ENCODE results near the gene LTO1.

The LTO1 gene

DNA sequence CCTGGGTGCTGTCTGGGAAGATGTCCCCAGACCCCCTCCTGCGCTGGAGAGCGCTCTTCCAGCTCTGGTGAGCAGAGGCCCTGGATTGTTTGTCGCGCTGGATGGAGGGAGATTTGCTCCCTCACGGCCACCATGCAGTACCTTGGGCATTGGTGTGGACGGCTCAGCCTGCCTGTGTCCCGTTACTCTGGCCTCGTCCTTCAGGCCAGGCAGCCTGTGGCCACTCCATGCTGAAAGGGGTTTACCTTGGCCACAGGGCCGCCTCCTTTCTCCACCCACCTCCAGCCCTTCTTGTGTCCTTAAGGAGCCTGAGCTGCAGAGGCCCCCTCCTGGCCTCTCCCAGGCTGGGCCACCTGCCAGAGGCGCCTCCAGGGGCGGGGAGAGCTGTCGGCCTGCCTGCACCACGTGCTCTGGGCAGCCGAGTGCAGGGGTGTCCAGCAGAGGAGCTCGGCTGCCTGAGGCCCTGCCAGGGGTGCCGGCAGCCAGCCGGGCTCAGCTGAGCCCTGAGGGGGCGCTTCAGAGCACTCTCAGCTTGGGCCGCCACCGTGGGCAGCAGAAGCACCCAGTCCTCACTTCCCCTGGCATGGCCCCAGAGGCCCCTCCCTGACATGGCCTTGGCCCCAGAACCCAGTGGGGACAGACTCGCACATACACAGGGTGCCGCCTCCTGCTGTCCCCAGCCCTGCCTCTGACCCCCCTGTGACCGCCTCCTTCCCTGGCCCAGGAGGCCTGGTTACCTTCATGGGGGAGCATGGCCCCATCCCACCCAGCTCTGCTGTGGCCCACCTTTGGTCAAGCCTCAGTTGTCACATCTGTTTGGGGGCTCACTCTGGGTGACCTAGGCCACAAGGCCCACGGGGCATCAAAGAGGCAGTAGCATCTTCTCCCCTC lies 30.8 kb downstream of the LTO1 start:
- DNase-seq, result no peak

DNA sequence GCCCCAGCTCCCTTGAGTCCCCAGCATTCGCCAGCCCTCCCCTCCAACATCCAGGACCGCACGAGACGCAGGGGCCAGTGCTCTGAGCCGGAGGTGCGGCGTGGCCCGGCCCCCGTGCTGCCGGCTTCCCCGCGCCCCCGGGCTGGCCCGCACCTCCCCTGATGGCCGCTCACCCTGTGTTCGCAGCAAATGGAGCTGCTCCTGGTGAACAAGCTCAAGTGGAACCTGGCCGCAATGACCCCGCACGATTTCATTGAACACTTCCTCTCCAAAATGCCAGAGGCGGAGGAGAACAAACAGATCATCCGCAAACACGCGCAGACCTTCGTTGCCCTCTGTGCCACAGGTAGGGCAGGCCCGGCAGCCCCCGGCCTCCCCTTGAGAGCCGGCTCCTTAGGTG lies 31.5 kb downstream of the LTO1 start:
- no peak for DNase-seq

DNA sequence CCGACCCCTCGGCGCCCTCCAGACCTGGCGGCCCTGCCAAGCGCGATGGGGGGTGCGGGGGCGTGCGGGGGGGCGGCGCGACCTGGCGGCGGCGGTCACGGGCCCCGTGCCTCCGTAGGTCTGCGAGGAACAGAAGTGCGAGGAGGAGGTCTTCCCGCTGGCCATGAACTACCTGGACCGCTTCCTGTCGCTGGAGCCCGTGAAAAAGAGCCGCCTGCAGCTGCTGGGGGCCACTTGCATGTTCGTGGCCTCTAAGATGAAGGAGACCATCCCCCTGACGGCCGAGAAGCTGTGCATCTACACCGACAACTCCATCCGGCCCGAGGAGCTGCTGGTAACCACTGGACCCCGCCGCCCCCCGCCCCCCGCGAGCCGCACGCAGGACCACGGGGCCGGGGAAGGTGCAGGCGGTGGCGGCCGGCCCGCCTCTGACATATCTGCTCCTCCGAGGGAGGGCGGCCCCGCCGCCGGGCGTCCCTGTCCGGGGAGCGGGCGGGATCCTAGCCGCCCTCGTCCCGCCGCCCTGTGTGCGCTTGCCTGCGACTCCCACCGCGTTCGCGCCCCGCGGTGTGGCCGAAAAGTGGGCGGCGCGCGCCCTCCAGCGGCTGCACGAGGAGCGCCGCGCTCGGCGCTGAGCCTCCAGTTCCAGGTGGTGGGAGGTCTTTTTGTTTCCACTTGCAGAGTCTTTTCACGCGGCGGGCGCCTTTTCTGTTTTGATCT lies 32.1 kb downstream of the LTO1 start:
- peak; percentile 53 to 64 (median 63) for DNase-seq

DNA sequence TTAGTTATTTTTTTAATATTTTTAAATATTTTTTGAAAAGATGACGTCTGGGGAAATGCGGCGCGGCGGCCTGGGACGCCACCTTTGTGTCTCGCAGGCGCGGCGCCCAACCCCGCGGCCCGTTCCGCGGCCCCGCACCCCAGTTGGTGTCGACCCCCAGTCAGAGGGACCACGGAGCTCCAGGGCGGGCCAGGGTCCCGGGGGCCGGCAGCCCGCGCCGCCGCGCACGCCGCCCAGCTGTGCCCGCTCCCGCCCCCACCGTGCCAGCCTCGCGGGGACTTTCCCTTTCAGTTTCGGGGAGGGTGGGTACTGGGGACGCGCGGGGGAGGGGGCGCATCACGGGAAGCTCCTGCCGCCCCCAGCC lies 32.6 kb downstream of the LTO1 start:
- no peak for DNase-seq

DNA sequence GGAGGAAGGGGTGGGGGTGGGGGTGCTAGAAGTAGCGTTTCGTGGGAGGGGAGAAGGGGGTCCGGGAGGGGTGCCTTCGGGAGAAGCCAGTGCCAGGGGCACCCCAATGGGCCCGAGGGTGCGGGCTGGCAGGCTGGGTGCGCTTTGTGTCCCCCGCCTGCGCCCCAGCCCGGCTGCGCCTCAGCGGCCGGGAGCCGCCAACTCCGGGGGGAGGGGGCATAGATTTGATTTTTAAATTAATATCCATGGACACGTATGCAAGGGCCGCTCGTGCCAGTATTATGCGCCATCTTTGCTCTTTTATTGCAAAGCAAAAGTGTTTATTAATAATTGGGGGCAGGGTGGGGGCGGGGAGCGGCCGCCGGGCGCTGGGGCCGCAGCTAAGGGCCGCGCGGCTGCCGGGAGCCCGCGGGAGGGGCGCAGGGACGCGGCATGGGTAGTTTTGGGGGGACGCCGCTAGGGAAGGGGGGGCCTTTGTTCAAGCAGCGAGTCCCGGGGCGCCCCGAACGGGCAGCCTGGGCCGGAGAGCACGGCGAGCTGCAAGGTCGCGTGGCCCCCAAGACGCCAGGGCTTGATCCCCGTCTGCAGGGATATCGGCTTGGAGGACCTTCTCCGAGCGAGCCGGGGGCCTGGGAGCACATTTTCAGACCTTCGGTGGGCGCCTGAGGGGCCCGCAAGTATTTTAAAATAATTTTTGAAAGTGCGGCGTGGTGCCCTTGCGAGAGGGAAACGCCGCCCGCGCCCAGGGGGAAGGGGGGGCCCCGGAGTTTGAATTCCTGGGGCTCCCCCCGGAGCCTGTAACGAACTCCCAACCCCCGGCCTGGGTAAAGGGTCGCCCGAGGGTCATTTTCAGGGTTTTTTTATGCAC lies 33.2 kb downstream of the LTO1 start:
- DNase-seq, result no peak

DNA sequence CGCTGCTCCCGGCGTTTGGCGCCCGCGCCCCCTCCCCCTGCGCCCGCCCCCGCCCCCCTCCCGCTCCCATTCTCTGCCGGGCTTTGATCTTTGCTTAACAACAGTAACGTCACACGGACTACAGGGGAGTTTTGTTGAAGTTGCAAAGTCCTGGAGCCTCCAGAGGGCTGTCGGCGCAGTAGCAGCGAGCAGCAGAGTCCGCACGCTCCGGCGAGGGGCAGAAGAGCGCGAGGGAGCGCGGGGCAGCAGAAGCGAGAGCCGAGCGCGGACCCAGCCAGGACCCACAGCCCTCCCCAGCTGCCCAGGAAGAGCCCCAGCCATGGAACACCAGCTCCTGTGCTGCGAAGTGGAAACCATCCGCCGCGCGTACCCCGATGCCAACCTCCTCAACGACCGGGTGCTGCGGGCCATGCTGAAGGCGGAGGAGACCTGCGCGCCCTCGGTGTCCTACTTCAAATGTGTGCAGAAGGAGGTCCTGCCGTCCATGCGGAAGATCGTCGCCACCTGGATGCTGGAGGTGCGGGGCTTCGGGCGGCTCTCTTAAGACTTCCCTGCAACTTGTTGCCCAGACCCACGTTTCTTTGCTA lies 34.1 kb downstream of the LTO1 start, which contains the start of gene CCND1:
Gene CCND1, plus strand, starts transcription at position 162 of the 587 bp plus-strand sequence. Its CDS starts 158 bp downstream, at position 320.
- DNase-seq, result no peak

DNA sequence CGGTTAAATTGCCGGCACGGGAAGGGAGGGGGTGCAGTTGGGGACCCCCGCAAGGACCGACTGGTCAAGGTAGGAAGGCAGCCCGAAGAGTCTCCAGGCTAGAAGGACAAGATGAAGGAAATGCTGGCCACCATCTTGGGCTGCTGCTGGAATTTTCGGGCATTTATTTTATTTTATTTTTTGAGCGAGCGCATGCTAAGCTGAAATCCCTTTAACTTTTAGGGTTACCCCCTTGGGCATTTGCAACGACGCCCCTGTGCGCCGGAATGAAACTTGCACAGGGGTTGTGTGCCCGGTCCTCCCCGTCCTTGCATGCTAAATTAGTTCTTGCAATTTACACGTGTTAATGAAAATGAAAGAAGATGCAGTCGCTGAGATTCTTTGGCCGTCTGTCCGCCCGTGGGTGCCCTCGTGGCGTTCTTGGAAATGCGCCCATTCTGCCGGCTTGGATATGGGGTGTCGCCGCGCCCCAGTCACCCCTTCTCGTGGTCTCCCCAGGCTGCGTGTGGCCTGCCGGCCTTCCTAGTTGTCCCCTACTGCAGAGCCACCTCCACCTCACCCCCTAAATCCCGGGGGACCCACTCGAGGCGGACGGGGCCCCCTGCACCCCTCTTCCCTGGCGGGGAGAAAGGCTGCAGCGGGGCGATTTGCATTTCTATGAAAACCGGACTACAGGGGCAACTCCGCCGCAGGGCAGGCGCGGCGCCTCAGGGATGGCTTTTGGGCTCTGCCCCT lies 34.7 kb downstream of the LTO1 start:
- DNase-seq, result no peak

DNA sequence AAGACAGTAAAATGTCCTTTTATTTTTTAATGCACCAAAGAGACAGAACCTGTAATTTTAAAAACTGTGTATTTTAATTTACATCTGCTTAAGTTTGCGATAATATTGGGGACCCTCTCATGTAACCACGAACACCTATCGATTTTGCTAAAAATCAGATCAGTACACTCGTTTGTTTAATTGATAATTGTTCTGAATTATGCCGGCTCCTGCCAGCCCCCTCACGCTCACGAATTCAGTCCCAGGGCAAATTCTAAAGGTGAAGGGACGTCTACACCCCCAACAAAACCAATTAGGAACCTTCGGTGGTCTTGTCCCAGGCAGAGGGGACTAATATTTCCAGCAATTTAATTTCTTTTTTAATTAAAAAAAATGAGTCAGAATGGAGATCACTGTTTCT lies 35.3 kb downstream of the LTO1 start:
- DNase-seq, result no peak

DNA sequence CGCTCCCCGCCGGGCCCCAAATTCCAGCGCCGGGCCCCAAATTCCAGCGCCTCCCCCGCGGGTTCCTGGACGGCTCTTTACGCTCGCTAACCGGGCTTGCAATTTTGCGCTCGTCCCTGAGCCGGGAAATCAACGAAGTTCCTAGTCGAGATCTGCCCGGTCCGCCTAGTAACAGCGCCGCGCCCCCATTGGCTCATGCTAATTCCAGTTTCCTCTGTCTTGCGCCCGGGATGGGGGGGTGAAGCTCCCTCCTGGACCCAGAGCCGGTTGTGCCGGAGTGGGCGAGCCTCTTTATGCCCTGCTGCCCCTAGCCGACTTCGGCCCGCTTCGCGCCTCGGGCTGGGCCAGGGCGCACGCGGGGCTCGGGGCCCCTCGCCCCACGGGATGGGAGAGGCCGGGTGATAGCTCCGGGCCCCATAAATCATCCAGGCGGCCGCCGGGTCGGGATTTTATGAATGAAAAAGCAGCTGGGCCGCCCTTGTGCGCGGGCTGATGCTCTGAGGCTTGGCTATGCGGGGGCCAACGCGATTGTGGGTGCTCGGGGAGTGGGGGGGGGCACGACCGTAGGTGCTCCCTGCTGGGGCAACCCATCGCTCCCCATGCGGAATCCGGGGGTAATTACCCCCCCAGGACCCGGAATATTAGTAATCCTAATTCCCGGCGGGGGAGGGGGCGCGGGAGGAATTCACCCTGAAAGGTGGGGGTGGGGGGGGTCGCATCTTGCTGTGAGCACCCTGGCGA lies 36.0 kb downstream of the LTO1 start:
- DNase-seq, result no peak

DNA sequence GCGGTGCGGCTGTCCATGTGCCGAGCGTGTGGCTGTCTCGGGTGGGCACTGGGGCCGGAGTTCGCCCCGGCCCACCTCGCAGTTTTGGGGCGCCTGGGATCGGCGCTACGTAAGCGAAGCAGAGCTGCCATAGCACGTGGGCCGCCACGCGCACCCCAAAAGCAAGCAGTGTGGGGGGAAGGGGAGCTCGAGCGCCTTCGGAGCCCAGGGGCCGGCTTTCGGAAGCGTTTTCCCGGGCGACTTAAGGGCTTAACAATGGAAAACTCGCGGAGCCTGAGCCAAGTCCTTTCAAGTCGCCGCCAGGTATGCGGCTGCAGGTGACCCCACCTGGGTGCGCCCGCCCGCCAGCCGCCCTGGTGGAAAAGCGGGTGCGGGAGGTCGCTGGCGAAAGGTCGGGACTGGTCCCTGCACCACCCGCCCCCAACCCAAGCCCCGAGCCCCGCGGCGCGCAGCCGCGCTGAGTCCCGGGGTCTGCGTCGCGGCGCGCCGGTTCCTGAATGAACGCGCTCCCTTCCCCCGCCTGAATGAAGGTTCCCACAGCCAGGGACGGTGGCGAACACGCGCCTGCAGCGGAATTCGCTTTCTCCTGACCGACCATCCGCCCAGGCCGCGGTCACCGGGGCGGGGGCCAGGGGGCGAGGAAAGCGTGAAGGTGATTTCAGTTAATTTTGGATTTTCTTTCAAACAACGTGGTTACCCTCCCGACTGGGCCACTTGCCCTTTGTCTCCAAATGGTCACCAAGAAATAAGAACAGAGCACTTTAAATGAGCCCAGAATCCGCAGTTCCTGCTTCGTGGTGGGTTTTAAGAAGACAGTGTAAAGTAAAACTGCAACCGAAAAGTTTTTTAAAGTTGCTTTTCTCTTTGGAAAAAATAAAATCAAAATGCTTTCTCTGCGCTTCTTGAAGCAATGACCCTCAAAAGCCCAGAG lies 36.9 kb downstream of the LTO1 start:
- DNase-seq, result no peak

DNA sequence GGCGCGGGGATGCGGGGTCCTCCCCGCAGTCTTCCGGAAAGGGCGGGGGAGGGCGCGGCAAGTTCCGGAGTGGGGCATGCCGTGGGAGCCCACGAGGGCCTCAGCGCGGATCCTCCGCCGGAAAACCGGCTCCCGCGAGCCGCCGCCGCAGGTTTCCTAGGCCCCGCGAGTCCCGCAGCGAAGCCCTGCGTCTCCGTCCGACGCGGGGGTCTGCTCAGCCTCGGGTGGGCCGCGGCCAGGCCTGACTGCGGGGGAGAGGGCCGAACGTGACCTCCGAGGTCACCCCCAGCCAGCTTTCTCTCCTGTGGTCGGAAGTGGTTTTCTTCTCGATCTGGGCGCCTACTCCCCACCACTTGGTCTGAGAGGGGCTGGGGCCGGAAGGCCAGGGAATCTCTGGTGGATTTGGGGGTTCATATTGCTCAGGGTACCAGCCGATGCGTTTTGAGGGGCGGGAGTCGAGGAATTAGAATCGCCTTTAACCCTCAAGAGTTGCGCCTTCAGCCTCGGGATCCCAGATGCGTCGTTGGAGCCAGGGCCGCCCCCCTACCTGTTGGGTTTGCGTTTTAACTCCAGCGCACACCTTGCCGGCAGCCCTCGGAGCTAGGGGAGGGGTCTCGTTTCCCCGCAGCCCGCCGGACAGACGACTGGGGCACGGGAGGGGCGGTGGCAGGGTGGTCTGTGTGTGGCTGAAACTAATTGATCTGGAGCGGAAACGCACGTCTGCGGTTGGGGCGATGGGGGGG lies 37.8 kb downstream of the LTO1 start:
- no peak for DNase-seq

DNA sequence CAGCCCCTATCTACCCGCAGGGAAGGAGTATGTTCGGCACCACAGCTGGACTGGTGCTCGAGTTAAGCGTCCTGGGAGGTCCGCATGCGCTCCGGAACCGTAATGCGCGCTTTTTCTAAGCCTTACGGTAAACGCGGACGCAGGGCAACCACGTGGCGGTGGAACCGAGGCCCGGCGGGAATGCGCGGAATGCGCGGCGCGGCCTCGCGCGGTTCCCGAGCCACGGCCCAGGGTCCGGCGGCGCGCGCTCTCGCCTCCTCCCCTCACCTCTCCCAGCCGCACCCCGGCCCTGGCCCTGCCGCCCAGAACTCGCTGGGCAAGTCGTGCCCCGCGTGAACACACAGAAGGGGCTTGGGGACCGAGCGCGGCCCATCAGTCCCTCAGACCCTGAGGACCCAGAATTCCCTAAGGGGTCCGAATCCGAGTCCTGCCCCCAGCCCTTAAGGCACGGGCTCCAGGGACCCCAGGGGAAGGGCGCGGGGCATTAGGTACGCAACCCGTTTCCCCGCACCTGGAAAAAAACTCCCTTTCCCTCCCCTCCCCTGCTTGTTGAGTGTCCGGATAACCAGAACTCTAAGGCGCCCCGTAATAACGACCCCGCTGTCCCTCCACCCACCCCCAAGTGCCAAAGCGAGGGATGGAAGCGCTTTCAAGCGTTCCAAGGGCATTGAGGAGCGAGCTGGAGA lies 38.5 kb downstream of the LTO1 start:
- DNase-seq, result no peak

DNA sequence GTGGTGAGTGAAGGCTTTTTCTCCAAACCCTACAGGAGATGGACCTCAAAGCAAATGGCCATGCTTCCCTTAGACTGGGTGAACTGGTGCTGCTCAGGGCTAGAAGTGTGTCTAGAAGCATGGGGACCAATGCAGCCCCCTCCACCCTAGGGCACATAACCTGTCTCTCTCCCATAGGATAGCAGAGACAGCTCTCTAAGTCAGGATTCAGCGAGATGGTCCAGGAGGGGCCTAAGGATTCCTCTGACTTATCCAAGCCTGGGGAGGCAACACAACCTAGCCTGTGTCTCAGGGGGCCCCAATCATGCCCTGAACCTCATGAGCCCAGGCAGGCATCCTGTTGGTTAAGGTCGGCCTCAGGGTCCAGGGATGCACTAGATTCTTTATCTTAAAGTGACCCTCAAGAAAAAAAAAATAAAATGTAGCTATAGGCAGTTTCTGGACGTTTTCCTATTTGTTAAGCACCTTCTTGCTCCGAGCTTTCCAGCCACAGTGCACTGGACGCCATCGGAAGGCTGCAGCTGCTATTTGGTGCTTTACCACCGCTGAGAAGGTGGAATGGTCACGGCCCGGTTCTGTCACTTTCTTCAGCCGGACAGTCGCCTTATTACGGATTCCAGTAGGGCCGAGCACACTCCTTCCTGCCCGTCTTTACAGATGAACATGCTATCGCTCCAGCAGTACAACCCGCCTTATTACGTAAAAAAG lies 39.2 kb downstream of the LTO1 start:
- DNase-seq, result no peak

DNA sequence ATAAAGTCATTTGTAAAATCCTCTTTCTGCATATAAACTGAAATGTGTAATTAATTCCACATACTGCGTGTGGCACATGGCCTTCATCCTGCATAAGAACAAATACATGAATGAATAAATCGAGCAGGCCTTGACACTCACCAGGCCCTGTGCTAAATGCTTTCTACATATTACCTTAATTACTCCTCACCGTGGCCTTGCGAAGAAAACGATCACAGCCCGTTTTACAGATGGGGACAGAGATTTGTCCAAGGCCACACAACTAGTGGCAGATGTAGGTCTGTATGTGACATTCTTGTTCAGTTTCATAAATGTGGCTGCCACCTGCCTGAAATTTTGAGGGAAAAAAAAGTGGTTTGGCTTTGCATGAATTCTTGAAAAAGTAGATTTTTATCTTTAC lies 40.0 kb downstream of the LTO1 start:
- DNase-seq, result no peak

DNA sequence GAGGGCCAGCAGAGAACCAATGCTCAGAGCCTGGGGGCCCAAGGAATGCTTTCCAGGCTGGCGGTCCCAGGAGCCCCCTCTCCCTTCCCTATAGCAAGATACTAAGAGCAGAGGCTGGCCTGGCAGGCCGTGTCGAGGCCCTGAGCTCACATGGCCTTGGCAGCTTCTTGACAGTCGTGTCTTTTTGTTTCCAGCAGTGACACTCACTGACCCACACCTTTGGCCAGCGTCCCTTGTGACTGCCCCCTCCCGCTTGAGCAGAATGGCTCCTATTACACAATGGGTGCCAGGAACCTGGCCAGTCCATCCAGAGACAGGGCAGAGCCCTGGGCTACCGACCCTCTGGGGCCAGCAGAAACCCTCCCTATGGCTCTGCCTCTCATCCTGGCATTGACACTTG lies 40.6 kb downstream of the LTO1 start:
- no peak for DNase-seq

DNA sequence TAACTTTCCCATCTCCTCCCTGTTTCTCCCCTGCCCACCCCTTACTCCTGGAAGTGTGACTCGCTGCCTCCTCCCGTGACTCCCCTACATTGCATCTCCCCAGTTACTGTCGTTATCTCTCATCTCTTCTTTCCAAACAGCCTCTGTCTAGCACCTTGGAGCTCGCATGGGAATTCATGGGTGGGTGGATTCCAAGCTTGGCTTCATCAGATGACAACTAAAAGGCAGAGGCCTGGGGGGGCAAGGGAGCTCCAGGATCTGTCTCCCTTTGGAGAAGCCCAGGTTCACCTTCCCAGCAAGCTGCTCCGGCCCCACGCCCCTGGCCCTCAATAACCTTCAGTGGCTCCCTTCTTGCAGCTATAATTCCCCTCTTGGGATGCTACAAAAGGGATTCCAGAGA lies 41.1 kb downstream of the LTO1 start:
- no peak for DNase-seq

DNA sequence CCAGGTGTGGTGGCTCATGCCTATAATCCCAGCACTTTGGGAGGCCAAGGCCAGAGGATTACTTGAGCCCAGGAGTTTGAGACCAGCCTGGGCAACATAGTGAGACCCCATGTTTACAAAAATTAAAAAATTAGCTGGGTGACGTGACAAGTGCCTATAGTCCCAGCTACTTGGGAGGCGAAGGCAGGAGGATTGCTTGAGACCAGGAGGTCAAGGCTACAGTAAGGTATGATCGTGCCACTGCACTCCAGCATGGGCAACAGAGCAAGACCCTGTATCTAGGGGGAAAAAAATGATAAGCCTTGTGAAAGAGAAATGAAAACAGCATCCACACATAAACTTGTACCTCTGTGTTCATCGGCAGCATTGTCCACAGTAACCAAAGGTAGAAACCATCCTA lies 42.3 kb downstream of the LTO1 start:
- DNase-seq, result no peak

DNA sequence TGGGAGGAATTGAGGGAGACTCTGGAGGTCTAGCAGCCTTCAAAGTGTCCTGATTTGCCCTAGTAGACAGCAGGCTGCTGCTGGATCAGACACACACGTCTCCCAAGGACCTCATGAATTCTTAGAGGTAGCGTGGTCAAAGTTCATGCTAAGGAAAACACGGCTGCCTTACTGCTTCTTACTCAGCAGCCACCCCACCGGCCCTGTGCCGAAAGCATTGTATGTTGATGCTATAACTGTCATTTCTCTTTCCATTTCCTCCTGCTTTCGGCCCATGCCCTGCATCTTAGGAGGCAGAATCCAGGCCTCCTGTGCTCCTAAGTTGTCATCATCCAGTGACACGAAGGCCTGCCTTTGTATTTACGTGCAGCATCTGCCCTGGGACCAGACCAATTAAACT lies 44.7 kb downstream of the LTO1 start:
- no peak for DNase-seq

Measured in activated CD4-positive, CD25-positive, alpha-beta regulatory T cell (primary cell).